ENCODE data around the gene YPEL5.
"Not testable (repeated sequence)": the region's sequence is repeated elsewhere in the genome, so short reads cannot be mapped to it uniquely, and the experiment has no call there.

Gene YPEL5

DNA sequence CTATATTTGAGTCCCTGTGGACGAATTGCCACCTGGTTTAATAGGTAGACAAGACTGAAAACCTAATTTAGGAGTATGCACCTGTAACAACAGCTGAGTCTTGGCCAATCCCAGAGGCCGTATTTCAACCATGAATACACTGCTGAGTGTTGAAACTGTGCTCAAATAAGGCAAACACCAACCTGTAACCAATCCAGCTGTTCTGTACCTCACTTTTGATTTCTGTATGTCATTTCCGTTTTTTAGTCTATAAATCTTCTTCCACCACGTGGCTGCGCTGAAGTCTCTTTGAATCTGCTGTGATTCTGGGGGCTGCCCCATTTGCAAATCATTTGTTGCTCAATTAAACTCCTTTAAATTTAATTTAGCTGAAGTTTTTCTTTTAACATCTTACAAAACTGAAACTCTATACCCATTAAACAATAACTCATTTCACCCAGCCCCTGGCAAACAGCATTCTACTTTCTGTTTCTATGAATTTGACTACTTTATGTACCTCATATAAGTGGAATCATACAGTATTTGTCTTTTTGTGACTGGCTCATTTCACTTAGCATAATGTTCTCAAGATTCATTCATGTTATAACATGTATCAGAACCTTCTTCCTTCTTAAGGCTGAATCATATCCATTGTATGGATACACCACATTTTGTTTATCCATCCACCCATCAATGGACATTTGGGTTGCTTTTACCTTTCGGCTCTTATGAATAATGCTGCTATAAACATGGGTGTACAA lies 7.5 kb upstream of the YPEL5 start:
- DNase-seq: peak in 2 of 5 donors; percentile 21 to 33

DNA sequence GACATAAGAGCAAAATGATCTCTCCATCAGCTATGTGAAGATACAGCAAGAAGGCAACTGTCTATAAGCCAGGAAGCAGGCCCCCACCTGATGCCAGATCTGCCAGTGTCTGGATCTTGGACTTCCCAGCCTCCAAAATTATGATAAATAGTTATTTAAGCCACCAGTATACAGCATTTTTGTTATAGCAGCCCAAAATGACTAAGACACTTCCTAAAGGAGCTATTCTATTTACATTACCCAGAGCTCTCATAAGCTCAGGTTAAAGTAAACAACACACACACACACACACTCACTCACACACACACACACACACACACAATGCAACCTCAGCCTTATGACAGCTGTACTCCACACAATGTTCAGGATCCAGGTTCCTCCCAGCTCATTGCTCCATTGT lies 5.7 kb upstream of the YPEL5 start:
- DNase-seq: no peak

DNA sequence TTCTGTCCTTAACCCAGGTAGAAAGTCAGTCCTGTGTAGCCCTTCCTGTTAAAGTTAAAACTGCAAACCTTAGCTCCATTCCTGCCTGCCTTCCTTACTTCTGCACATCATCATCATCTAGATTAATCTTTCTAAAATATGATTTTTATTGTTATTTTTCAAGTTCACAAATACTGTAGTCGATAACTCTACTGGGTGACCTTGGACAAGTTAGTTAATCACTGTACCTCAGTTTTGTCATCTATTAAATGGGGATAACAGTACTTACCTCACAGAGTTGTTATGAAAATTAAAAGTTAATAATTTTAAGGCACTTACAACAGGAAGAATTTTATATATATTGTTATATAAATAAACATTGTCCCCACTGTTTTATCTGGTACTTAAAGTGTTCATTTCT lies 2.5 kb upstream of the YPEL5 start:
- DNase-seq: no peak

DNA sequence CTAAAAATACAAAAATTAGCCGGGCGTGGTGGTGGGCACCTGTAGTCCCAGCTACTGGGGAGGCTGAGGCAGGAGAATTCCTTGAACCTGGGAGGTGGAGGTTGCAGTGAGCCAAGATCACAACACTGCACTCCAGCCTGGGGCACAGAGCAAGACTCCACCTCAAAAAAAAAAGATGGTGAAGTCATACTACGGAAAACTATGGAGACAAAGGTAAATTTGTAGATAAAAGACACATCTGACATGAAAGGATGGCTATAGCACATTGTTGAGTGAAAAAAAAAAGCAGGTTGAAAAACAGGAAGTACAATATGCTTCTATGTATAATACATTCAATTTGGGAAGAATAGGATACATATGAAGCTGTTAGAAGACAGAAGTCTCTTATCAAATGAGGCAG lies 1.9 kb upstream of the YPEL5 start:
- not testable (repeated sequence) for DNase-seq

DNA sequence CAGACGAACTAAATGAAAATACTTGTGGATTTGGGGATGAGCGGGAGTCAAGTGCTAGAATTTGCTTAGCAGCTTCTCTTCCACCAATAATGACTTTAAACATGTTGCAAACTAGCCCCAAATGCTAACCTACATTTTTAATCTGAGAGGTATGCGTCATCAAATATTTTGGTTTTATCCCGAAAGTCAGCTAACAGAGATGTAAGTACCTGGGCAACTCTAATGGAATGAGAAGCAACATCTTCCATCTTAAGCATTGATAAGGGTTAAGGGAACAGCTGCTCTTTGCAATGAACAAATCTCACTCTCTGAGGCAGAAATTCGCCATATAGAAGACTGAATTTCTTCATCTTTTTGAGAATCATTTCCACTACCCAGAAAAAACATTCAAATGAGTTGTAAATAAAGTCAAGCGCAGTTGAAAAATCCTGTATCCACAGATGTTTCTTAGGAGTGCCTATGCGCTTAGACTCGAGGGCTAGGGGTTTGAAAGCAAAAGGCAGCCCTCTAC lies 926 bp upstream of the YPEL5 start:
- DNase-seq: no peak

DNA sequence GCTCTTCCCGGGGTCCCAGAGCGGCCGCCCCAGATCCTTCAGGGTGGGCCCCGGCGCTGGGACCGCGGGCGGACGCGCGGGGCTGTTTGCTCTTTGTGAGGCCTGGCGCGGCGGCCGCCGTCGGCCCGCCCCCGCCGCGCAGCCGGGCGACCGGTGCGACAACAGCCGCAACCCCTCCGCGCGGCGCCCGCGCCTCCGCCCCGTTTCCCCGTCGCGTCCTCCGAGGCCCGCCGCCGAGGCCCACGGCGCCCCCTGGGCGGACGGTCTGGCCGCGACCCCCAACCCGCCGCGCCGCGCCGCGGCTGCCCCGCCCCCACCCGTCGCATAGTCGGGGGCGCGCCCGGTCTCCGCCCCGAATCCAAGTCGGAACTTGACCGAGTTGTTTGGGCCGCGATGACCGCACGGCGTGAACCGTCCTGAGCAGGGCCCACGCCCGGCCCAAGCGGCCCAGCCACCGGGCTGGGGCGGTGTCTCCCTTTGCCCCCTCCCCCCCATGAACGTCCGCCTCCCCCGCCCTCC lies 448 bp downstream of the YPEL5 start:
- DNase-seq: peak in 1 of 5 donors; percentile 50

DNA sequence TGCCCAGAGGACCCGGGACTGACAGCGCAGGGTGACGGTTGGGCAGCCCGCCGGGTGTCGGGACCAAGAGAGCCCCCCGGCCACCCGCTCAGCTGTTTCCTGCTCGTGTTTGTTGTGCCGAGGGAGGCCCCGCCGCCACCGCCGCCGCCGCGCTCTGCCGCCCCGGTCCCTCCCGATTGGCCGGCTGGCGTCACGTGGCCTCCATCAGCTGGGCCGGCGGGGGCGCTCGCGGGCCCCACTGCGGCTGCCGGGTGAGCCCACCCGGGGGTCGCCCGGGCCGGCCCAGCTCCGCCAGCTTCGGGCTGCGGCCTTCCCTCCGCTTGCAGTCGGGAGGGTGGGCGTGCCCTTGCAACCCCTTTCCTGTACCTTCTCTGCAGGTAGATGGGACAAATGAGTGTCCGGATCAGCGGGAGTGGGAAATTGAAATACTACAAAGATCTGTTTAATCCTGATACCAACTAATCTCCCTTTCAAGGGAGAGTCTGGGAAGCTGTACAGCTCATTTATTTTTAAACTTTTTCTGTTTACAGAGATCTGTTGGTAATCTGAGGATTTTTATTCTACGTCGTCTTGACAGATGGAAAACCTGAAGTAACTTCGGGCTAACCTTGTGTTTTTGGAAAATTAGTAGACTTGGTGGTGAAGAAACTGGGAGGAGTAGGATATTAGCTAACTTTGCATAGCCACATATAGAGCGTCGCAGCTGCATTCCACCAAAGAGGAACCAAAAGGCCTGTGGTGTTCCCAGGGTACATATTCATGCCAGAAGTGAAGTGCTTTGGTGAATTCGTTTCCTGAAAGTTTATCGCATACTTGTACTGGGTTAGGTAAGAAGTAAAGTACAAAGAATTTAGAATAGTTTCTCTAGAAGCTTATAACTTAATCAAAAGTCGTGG lies 1.2 kb downstream of the YPEL5 start:
- DNase-seq: peak; percentile 64 to 80 (median 72)

DNA sequence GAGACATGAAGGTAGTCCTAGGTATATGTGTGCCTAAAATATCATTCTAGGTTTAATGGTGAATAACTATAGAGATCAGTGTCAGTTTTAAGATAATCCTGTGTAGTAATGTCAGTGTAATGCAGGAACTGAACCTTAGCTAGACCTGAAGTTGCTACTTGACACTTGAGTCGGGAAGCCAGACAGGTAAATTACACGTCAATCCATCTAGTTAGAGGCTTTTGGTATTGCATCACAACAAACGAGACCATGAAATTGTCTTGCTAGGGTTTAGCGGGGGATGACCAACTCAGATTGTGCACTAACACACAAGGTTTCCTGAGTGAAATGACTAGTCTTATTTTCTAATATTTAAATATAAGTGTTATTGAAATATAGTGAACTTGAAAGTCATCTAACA lies 2.0 kb downstream of the YPEL5 start:
- DNase-seq: no peak

DNA sequence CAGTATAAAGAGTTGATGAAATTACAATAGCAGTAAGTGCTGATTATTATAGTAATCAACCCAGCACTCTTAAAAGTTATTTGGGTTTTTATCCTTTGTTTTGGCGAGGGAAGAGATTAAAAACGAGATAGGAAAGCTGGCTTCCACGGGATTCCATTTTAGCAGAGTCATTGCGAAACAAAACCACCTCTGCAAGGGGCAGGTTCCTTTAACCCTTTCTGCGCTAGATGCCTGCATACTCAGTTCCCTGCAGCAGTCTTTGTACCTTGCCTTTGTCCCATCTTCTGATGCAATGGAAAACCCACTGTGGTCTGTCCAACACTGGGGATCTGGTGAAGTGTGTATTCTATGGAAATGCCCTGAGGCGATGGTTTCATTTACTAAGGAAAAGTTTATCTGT lies 2.7 kb downstream of the YPEL5 start:
- DNase-seq: no peak

DNA sequence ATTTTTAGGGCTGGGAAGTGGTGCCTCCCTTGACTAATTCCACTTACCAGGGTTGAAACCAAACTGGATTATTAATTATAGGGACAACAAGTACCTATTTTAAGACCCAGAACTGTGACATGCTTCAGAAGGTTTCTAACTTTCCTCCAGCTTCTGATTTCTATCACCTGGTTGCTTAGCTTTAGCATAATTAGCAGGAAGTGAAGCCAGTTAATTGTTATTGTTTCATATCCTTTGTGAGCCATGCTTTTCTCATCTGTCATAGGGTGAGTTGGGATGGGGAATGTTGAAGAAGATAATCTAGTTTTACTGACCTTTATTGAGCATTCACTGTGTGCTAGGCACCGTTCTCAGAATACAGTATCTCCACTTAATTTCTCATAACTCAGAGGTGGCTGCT lies 3.2 kb downstream of the YPEL5 start:
- no peak for DNase-seq

DNA sequence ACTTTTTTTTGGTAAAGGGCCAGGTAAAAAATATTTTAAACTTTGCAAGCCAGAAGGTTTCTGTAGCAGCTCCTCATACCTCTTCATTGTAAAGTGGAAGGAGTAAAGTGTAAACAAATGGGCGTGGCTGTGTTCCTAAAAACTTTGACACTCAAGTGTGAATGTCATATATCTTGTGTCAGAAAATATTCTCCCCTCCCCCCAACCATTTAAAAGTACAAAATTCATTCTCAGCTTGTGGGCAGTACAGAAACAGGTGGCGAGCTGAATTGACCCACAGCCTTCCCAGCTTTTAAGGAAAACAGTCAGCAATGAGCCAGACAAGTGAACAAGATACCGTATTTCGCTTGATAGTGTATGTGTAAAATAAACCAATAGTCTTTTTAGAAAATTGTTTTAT lies 4.0 kb downstream of the YPEL5 start:
- no peak for DNase-seq

DNA sequence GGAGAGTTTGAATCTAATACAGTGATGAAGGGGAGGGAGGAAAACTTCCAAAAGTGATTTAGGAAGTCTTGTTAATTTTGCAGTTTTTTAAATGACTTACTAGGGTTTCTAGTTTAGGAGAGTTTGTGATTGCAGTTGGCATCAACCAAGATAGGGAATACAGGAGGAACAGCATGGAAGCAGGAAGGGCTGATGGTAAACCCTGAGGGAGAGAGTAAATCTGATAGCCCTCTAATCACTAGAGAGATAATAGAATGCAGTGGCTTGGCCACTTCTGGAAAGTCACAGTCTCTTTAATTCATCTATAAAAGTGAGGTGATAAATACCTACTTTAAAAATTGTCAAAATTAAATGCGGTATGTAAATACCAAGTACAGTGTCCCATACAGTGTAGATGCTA lies 5.6 kb downstream of the YPEL5 start:
- no peak for DNase-seq

DNA sequence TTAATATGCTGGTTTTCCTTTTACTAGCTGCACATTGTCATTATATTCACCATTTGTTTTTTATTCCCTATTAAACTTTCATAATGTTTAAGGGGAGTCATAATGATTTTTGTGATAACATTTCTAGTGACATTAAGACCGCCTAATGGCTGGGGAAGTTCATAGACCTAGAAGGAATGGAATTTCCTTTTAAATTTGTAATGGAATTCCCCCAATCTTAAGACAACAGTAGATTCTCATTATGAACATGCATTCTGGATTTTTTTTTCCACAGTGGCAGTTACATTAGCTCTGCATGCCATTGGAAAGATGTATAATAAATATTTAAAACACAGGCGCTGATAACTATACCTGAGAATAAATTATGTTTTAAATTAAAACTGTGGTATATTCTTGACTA lies 8.4 kb downstream of the YPEL5 start:
- DNase-seq: no peak

DNA sequence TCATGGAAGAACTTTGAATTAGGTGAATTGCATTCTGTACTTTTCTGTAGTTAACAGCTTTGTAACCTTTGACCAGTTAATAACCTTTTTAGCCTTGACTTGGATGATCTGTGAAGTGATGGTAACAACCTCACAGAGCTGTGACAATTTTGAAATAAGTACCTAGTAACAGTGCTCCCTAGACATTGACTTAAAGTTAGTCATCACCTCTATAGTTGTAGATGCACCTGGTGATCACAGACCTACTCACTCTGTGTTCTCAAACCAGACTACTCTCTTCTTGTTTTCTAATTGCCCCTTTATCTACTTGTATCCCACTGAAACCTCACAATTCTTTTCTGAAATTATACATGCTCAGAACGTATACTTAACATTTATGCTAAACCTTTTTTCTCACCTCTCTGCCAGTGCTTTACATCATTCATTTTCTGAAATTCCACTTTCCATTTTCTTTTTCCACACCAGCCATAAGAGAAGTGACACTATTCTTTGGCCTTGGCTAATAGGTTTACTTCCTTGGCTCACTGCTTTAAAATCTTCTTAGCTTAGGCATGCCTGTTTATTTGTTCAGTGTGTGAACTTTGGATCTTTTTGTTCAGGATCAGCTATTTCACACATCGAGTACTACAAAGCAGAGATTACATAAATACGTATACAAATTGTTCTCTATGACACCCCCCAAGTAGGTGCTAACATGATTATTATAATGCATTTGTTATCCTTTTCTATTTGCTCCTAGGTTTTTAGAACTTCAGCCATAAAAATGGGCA lies 9.3 kb downstream of the YPEL5 start:
- DNase-seq: no peak

DNA sequence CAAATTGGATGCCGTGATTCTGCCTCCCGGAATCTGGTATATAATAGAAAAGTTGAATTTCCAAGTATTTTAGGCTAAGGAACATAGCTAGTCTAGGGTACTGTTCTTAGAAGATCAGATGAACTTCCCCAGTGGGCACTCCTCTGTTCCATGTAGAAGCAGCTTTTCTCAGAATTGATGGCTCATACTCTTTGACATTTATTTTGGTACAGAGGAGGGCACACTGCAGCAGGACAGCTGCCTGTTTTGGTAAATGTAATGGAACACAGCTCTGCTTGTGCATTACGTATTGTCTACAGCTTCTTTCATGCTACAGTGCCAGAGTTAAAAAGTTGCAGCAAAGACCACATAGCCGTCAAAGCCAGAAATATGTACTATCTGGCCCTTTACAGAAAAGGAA lies 10.8 kb downstream of the YPEL5 start:
- peak in 1 of 5 donors; percentile 20 for DNase-seq

DNA sequence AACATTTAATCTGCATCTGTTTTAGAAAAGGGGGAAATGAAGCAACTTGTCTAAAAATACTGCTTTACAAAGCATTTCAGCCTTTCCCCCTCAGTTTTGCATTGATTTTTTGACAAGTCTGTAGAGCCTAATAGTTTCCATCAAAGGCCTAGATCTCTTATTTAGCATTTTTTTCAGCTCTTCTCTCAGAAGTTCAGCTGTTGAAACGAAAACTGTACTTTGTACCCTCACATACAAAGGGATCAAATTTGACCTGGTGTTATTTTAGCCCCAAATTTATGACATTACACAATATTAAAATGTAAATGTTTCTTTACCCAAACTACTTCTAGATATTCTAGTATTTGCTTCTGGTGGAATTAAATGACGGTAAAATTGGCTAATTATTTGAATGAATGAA lies 13.0 kb downstream of the YPEL5 start:
- no peak for DNase-seq

DNA sequence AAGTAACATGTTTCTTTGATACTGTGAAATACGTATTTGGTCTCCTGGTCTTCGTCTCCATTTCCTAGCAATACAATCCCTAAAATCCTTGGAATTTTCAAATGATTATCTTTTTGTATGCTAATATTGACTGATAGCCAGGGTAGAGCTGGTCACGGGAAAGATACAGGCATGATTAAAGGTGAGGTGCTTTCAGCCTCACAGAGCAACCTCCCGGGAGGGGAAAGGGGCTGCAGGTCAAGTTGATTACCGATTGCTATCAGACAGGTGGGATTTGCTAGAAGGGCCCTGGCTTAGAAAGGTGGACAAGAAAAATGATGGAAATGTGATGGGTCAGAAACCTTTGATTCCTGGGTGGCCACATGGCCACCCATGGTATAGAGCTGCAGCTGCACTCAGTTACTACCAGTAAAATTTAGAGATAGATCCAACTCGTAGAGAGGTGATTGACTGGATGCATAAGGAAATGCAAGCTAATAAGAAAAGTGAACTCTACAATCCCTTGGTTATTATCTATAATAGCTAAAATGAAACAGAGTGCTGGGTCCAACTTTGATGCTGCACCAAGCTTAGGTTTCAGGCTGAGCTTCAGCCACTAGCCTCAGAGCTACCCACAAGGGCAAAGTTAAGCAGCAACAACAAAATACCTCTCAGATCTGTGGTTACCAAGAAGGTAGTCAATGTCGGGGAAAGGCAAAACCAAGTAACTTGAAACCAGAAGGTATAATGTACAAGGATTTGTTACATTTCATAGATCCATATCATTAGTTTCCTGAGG lies 15.3 kb downstream of the YPEL5 start:
- no peak for DNase-seq

DNA sequence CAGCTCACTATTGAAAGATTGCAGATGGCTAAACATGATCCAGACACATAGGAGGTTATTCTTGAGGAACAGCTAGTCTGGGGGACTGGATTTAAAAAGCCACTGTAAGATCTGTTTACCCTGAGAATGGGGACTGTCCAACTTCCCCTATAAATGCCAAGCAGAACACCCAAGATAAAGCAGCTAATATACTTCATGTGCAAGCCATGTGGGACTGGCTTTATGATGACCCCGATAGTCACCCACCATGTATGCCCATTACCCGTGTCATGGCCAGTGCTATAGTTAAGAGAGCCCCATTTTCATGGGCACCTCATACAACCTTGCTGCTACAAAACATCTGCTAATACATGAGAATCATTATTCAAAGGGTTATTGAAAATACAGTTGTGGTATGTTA lies 16.0 kb downstream of the YPEL5 start:
- no peak for DNase-seq

DNA sequence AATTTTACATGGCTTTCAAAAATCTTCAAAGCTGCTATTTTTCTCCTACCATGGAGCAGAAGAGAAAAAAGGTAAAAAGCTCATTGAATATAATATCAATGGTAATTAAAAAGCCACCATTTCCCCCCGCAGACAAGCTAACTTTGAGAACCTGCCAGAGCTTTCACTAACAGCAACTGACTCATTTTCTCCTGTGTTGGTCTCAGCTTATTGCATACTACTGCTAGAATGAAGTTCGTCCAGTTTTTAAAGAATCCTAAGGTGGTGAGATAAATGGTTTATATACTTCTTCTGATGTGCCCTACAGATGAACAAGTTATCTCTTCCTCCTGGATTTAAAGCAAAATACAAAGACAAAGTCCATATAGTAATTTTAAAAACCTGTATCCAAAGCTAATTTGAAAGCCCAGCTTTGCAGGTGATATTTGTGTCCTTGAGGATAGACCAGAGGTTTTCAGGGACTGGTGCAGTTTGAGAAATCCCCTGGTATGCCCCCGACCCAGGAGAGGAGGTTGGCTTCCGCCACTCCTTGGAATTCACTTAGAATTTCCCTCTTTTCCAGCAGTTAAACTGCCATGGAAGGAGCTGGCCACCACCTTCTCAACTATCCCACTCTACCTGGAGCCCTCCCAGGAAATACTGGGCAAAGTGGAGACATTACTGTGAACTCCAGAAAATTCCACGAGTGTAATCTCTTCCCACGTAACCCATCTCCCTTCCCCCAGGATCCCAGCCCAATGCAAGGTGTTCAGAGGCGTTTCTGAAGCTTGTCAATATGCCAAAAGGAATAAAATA lies 17.5 kb downstream of the YPEL5 start:
- DNase-seq: no peak

DNA sequence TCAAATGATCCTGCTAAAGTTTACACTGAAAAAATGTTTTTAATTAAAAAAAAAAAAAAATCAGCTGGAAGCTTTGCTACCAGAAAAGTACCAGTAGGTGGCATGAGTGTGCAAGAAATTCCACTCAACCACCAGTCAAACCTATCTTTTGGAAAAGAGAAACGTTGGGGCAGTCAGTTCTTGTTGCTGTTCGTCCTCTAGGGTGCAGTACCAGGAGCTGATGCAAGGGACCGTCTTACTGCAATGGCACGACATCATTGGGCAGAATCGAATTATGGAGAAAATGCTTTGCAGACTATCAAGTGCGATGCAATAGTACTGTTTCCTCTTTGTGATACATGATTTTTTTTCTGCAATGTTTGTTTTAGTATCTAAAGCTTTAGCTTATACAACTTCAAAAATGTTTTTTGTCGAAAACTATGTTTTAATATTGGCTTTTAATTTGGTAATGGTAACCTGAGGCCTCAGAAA lies 18.3 kb downstream of the YPEL5 start:
- peak in 4 of 5 donors; percentile 35 to 87 (median 58) for DNase-seq

DNA sequence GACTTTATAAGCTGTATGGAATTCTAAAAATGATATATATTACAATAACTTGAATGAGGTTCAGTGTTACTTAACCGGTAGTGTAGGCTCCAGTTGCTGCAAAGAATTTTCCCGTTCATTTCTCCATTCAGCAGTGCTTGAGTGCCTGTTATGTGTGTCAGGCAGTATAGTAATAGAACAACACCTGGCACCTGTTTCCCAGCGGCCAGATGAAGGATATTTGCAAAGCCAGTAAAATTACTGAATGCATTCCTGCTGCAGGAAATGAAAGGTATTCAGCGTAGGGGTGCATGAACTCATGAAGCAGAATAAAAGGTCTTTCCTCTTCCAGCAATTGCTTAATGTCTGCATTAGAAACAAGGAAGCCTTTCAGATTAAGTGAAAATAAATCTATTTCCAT lies 18.8 kb downstream of the YPEL5 start:
- DNase-seq: no peak
